Neural cell (in vitro differentiated cells): ENCODE measurements around the gene CERS1. TPM values are rescaled to one million over a fixed set of nuclear protein-coding genes. Genes with fewer than 3 reads are reported as not detected.

Experiments
- H2AFZ ChIP-seq: fragments of 200-600, 300-800 bp; sonication (generic), shearing (Covaris generic); 2 replicates; pipeline ENCODE4 v1.6.0; 2014; ENCODE audit warnings: low read depth, mild to moderate bottlenecking, antibody characterized with exemption, low read length, moderate library complexity
- H3F3A ChIP-seq: fragments of 200-600 bp; shearing (Covaris generic); 2 replicates; pipeline ENCODE4 v1.6.1; 2016; ENCODE audit warnings: mild to moderate bottlenecking, moderate library complexity, mixed read lengths, antibody characterized with exemption, low read length; ENCODE audit not compliant: insufficient read depth, poor library complexity, severe bottlenecking
- H3K27ac ChIP-seq: fragments of 200-600, 300-800 bp; sonication (generic), shearing (Covaris generic); 2 replicates; pipeline ENCODE4 v1.5.1; 2014; ENCODE audit warnings: mild to moderate bottlenecking, low read length, moderate library complexity
- H3K27me3 ChIP-seq: fragments of 300-800, 200-600 bp; sonication (generic), shearing (Covaris generic); 2 replicates; pipeline ENCODE4 v1.6.0; 2014; ENCODE audit warnings: mild to moderate bottlenecking, low read depth, low read length, moderate library complexity; ENCODE audit not compliant: insufficient read depth
- H3K36me3 ChIP-seq: fragments of 300-800, 200-600 bp; sonication (generic), shearing (Covaris generic); 2 replicates; pipeline ENCODE4 v1.5.1; 2014; ENCODE audit warnings: mild to moderate bottlenecking, antibody characterized with exemption, low read length, moderate library complexity; ENCODE audit not compliant: insufficient read depth
- H3K4me2 ChIP-seq: fragments of 300-800, 200-600 bp; sonication (generic), shearing (Covaris generic); 2 replicates; pipeline ENCODE4 v1.6.0; 2014; ENCODE audit warnings: mild to moderate bottlenecking, low read length
- H3K4me3 ChIP-seq: fragments of 300-800, 200-600 bp; sonication (generic), shearing (Covaris generic); 2 replicates; pipeline ENCODE4 v1.5.1; 2014; ENCODE audit warnings: mild to moderate bottlenecking, low read length, moderate library complexity
- H3K79me2 ChIP-seq: fragments of 200-600 bp; shearing (Covaris generic); replicated peaks from 2 replicates; pipeline ENCODE4 v1.6.0; 2014; ENCODE audit warnings: mild to moderate bottlenecking, low read length, moderate library complexity; ENCODE audit not compliant: insufficient read depth
- H3K9ac ChIP-seq: fragments of 300-800, 200-600 bp; sonication (generic), shearing (Covaris generic); 2 replicates; pipeline ENCODE4 v1.6.1; 2016; ENCODE audit warnings: mild to moderate bottlenecking, low read length, mixed read lengths
- H3K9me2 ChIP-seq: fragments of 200-600 bp; shearing (Covaris generic); 2 replicates; pipeline ENCODE4 v1.6.1; 2016; ENCODE audit warnings: mild to moderate bottlenecking, low read length, mixed read lengths; ENCODE audit not compliant: insufficient read depth
- H3K9me3 ChIP-seq: fragments of 200-600, 300-800 bp; sonication (generic), shearing (Covaris generic); 2 replicates; pipeline ENCODE4 v1.6.1; 2016; ENCODE audit warnings: mild to moderate bottlenecking, mixed run types, low read length, moderate library complexity, mixed read lengths
- H4K20me1 ChIP-seq: fragments of 200-600 bp; shearing (Covaris generic); 2 replicates; pipeline ENCODE4 v1.6.1; 2016; ENCODE audit warnings: mild to moderate bottlenecking, mixed run types; ENCODE audit not compliant: insufficient read depth
- CTCF ChIP-seq: fragments of 450-650 bp; IDR thresholded peaks from 2 replicates; pipeline ENCODE4 v1.5.1; 2014; ENCODE audit warnings: antibody characterized with exemption, mild to moderate bottlenecking, moderate library complexity; ENCODE audit not compliant: poor library complexity, severe bottlenecking
- EP300 ChIP-seq: fragments of 450-650 bp; conservative IDR thresholded peaks from 2 replicates; pipeline ENCODE4 v1.6.1; 2014; ENCODE audit warnings: antibody characterized with exemption, mild to moderate bottlenecking, moderate library complexity; ENCODE audit not compliant: poor library complexity, severe bottlenecking
- EZH2 ChIP-seq: fragments of 200-600, 300-800 bp; shearing (Covaris generic), sonication (generic); IDR thresholded peaks from 2 replicates; pipeline ENCODE4 v1.6.1; 2014; ENCODE audit warnings: antibody characterized with exemption, low read length, borderline replicate concordance, mild to moderate bottlenecking; ENCODE audit not compliant: insufficient read depth, poor library complexity, severe bottlenecking
- MXI1 ChIP-seq: fragments of 450-650 bp; conservative IDR thresholded peaks from 2 replicates; pipeline ENCODE4 v1.6.1; 2014; ENCODE audit warnings: antibody characterized with exemption, mild to moderate bottlenecking; ENCODE audit not compliant: poor library complexity, severe bottlenecking
- POLR2AphosphoS5 ChIP-seq: IDR thresholded peaks from 2 replicates; pipeline ENCODE4 v1.6.1; 2012
- RAD21 ChIP-seq: fragments of 450-650 bp; conservative IDR thresholded peaks from 2 replicates; pipeline ENCODE4 v1.6.1; 2014; ENCODE audit warnings: antibody characterized with exemption, mild to moderate bottlenecking, moderate library complexity
- REST ChIP-seq: IDR thresholded peaks from 2 replicates; pipeline ENCODE4 v1.6.1; 2012; ENCODE audit warnings: borderline replicate concordance
- SMC3 ChIP-seq: fragments of 450-650 bp; conservative IDR thresholded peaks from 2 replicates; pipeline ENCODE4 v1.6.1; 2014; ENCODE audit warnings: antibody characterized with exemption, mild to moderate bottlenecking, moderate library complexity; ENCODE audit not compliant: poor library complexity
- TAF1 ChIP-seq: IDR thresholded peaks from 2 replicates; pipeline ENCODE4 v1.6.1; 2012; ENCODE audit warnings: low read depth
- polyA plus RNA-seq: library from polyadenylated mRNA; depleted of rRNA; stranded (reverse); fragments of >200 nt; gene quantifications from 2 replicates; pipeline ENCODE4 v1.2.3, GENCODE V29; 2014

Gene CERS1
- polyA plus RNA-seq, 1 donor from 2014 or later = 19.1 TPM

GRCh38 chr19:18871543-18871942 is 24.4 kb downstream of the CERS1 start:
- Histone ChIP-seq H3K36me3 (no peaks in the 10 kb centered on the region), H3K9me3 (no peaks in the 10 kb centered on the region), H3K79me2 (no peaks in the 10 kb centered on the region), H3F3A (no peaks in the 10 kb centered on the region), H3K27me3 (no peaks in the 10 kb centered on the region), H4K20me1 (no peaks in the 10 kb centered on the region), H3K9ac (no peak overlapping the region), H3K4me2 (no peak overlapping the region), H2AFZ (no peak overlapping the region), H3K9me2 (no peaks in the 10 kb centered on the region), H3K4me3 (no peak overlapping the region), H3K27ac (no peak overlapping the region)
- TF ChIP-seq CTCF (no peak), SMC3 (no peak), POLR2AphosphoS5 (no peak), REST (no peak), EP300 (no peak), EZH2 (no peak), RAD21 (no peak), TAF1 (no peak)

GRCh38 chr19:18870531-18871172 is 25.3 kb downstream of the CERS1 start:
- no peak overlapping the region for H3K9ac ChIP-seq
- H3K27me3 ChIP-seq = no peaks in the 10 kb centered on the region
- no peaks in the 10 kb centered on the region for H3K9me2 ChIP-seq
- H3K36me3 ChIP-seq = no peaks in the 10 kb centered on the region
- no peaks in the 10 kb centered on the region for H3K9me3 ChIP-seq
- H3F3A ChIP-seq = no peaks in the 10 kb centered on the region
- no peak overlapping the region for H2AFZ ChIP-seq
- TF ChIP-seq RAD21 = no peak
- TF ChIP-seq POLR2AphosphoS5 = no peak
- no peak for TF ChIP-seq REST
- no peak for TF ChIP-seq MXI1
- TF ChIP-seq EP300 = no peak
- TF ChIP-seq CTCF = no peak
- TF ChIP-seq SMC3 = no peak
- TF ChIP-seq TAF1 = no peak
- no peak for TF ChIP-seq EZH2
- H3K27ac ChIP-seq = no peak overlapping the region
- H3K4me3 ChIP-seq = no peak overlapping the region
- no peak overlapping the region for H3K4me2 ChIP-seq
- no peaks in the 10 kb centered on the region for H4K20me1 ChIP-seq
- H3K79me2 ChIP-seq = no peaks in the 10 kb centered on the region
